A549 (cell line): Measurements from ENCODE around the gene CLCN7. TPM values are rescaled to one million over a fixed set of nuclear protein-coding genes. Genes with fewer than 3 reads are reported as not detected.
A peak's percentile ranks its signal among the peaks of the same experiment; 100 is the strongest.

Experiments used
- ATOH8 ChIP-seq: fragments of 250-450 bp; sonication (Bioruptor Pico); IDR thresholded peaks from 2 replicates; pipeline ENCODE4 v1.5.0; 2020; ENCODE audit warnings: low read depth, mild to moderate bottlenecking, moderate library complexity
- BHLHE40 ChIP-seq: IDR thresholded peaks from 2 replicates; pipeline ENCODE4 v1.6.1; 2012; ENCODE audit warnings: low read depth, low read length, inconsistent platforms
- CBX8 ChIP-seq: fragments of 200-600 bp; sonication (generic); IDR thresholded peaks from 2 replicates; pipeline ENCODE4 v1.6.1; 2016
- CHD2 ChIP-seq: fragments of 150-350 bp; IDR thresholded peaks from 2 replicates; pipeline ENCODE4 v1.6.1; 2014; ENCODE audit warnings: low read length; ENCODE audit not compliant: partially characterized antibody
- CHD4 ChIP-seq: fragments of 200-600 bp; sonication (generic); IDR thresholded peaks from 2 replicates; pipeline ENCODE4 v1.6.1; 2016; ENCODE audit warnings: antibody characterized with exemption, mild to moderate bottlenecking, borderline replicate concordance
- EP300 ChIP-seq, 2 experiments: fragments of >200 bp; sonication (Bioruptor Twin); formaldehyde crosslinking; IDR thresholded peaks; 2 replicates in 1 of 2; 3 replicates in 1 of 2; pipeline ENCODE4 v1.6.1; 2016 to 2017
- GATA3 ChIP-seq: IDR thresholded peaks from 2 replicates; pipeline ENCODE4 v1.6.1; 2012; ENCODE audit warnings: borderline replicate concordance
- HDAC2 ChIP-seq: fragments of 200-600 bp; sonication (generic); IDR thresholded peaks from 2 replicates; pipeline ENCODE4 v1.6.1; 2016
- HOXA7 ChIP-seq: fragments of 250-450 bp; sonication (Bioruptor Pico); IDR thresholded peaks from 2 replicates; pipeline ENCODE4 v1.5.0; 2020; ENCODE audit warnings: mild to moderate bottlenecking, moderate library complexity
- HOXB13 ChIP-seq: fragments of 250-450 bp; sonication (Bioruptor Pico); IDR thresholded peaks from 2 replicates; pipeline ENCODE4 v1.5.0; 2020; ENCODE audit warnings: low read depth, mild to moderate bottlenecking, moderate library complexity
- HOXB5 ChIP-seq: fragments of 250-450 bp; sonication (Bioruptor Pico); IDR thresholded peaks from 2 replicates; pipeline ENCODE4 v1.5.0; 2020; ENCODE audit warnings: mild to moderate bottlenecking, moderate library complexity
- JUN ChIP-seq, 2 experiments: fragments of >200 bp; sonication (Bioruptor Twin); formaldehyde crosslinking; IDR thresholded peaks; 2 replicates in 1 of 2; 3 replicates in 1 of 2; pipeline ENCODE4 v1.6.1; 2016 to 2017
- KDM5A ChIP-seq: fragments of 200-600 bp; sonication (generic); IDR thresholded peaks from 2 replicates; pipeline ENCODE4 v1.6.1; 2016; ENCODE audit warnings: antibody characterized with exemption, mild to moderate bottlenecking
- NFE2L2 ChIP-seq: fragments of 150-350 bp; conservative IDR thresholded peaks from 2 replicates; pipeline ENCODE4 v1.6.1; 2014; ENCODE audit warnings: low read length
- NR3C1 ChIP-seq: fragments of >200 bp; sonication (Bioruptor Twin); formaldehyde crosslinking; IDR thresholded peaks from 3 replicates; pipeline ENCODE4 v1.6.1; 2017
- PBX3 ChIP-seq: IDR thresholded peaks from 2 replicates; pipeline ENCODE4 v1.6.1; 2012
- PHF8 ChIP-seq: fragments of 200-600 bp; sonication (generic); IDR thresholded peaks from 2 replicates; pipeline ENCODE4 v1.6.1; 2016; ENCODE audit warnings: low read depth, mild to moderate bottlenecking, antibody characterized with exemption, moderate library complexity, borderline replicate concordance
- RCOR1 ChIP-seq: fragments of 150-350 bp; IDR thresholded peaks from 2 replicates; pipeline ENCODE4 v1.6.1; 2014; ENCODE audit warnings: antibody characterized with exemption, low read length, low read depth
- TP53 ChIP-seq: fragments of 250-450 bp; sonication (Bioruptor Pico); IDR thresholded peaks from 2 replicates; pipeline ENCODE4 v1.5.0; 2021; ENCODE audit warnings: mild to moderate bottlenecking, moderate library complexity
- ZSCAN20 ChIP-seq: fragments of 250-450 bp; sonication (Bioruptor Pico); IDR thresholded peaks from 2 replicates; pipeline ENCODE4 v1.8.0; 2022; ENCODE audit warnings: mild to moderate bottlenecking, moderate library complexity
- polyA plus RNA-seq, 4 experiments: library from polyadenylated mRNA; depleted of rRNA in 3 of 4; stranded (reverse); fragments of >200 nt; fragmentation: RNase III in 1 of 4; extraction: RNeasy Plus Mini Kit Qiagen cat#74134 plus additional on column Dnase treatment in 1 of 4; gene quantifications; 2 replicates in 3 of 4; 3 replicates in 1 of 4; pipeline ENCODE4 v1.2.3, GENCODE V29; 2011 to 2017
- TF ChIP-seq, protein P1 (sequence below): fragments of >200 bp; sonication (Bioruptor Twin); formaldehyde crosslinking; IDR thresholded peaks from 3 replicates; pipeline ENCODE4 v1.5.1; 2016
- TF ChIP-seq, protein P2 (sequence below): fragments of 150-350 bp; IDR thresholded peaks from 2 replicates; pipeline ENCODE4 v1.6.1; 2014; ENCODE audit warnings: low read depth, mild to moderate bottlenecking, low read length
- TF ChIP-seq, protein P3 (sequence below): fragments of >200 bp; sonication (Bioruptor Twin); formaldehyde crosslinking; IDR thresholded peaks from 3 replicates; pipeline ENCODE4 v1.6.1; 2016

Gene CLCN7
- polyA plus RNA-seq, 2 of the 4 experiments (the other 2 are of a cell fraction), result 17.2 to 69.7 TPM

GRCh38 chr16:1492923-1493745, 18.3 kb upstream of the CLCN7 start, which contains the start of gene TELO2 (continued):
- TF ChIP-seq, protein P1, sequence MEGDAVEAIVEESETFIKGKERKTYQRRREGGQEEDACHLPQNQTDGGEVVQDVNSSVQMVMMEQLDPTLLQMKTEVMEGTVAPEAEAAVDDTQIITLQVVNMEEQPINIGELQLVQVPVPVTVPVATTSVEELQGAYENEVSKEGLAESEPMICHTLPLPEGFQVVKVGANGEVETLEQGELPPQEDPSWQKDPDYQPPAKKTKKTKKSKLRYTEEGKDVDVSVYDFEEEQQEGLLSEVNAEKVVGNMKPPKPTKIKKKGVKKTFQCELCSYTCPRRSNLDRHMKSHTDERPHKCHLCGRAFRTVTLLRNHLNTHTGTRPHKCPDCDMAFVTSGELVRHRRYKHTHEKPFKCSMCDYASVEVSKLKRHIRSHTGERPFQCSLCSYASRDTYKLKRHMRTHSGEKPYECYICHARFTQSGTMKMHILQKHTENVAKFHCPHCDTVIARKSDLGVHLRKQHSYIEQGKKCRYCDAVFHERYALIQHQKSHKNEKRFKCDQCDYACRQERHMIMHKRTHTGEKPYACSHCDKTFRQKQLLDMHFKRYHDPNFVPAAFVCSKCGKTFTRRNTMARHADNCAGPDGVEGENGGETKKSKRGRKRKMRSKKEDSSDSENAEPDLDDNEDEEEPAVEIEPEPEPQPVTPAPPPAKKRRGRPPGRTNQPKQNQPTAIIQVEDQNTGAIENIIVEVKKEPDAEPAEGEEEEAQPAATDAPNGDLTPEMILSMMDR, result no peak
- peak; percentile 94 for TF ChIP-seq TP53 (CRISPR knock-in tag)
- TF ChIP-seq KDM5A, result no peak
- TF ChIP-seq, protein P2, sequence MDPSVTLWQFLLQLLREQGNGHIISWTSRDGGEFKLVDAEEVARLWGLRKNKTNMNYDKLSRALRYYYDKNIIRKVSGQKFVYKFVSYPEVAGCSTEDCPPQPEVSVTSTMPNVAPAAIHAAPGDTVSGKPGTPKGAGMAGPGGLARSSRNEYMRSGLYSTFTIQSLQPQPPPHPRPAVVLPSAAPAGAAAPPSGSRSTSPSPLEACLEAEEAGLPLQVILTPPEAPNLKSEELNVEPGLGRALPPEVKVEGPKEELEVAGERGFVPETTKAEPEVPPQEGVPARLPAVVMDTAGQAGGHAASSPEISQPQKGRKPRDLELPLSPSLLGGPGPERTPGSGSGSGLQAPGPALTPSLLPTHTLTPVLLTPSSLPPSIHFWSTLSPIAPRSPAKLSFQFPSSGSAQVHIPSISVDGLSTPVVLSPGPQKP, result no peak
- TF ChIP-seq GATA3, result no peak
- peak; percentile 55; the same call in 1 of the 2 replicates for TF ChIP-seq ATOH8 (CRISPR knock-in tag)
- no peak for TF ChIP-seq ZSCAN20 (CRISPR knock-in tag)
- TF ChIP-seq BHLHE40, result no peak
- no peak for TF ChIP-seq CBX8
- TF ChIP-seq CHD4, result no peak
- TF ChIP-seq HOXA7 (CRISPR knock-in tag), result peak; percentile 61; the same call in 1 of the 2 replicates
- TF ChIP-seq PBX3, result no peak
- TF ChIP-seq CHD2, result no peak
- TF ChIP-seq HOXB5, result no peak
- TF ChIP-seq RCOR1, result no peak
- TF ChIP-seq PHF8, result peak; percentile 50
- peak; percentile 75; the same call in 1 of the 2 replicates for TF ChIP-seq HOXB13 (CRISPR knock-in tag)
- no peak for TF ChIP-seq NR3C1
- peak; percentile 16 to 74; a peak in 2 of 5 replicates for TF ChIP-seq JUN (IDR thresholded peaks at IDR 0.05)
- TF ChIP-seq EP300 (IDR thresholded peaks at IDR 0.05), result no peak
- no peak for TF ChIP-seq NFE2L2
- no peak for TF ChIP-seq HDAC2
- TF ChIP-seq, protein P3, sequence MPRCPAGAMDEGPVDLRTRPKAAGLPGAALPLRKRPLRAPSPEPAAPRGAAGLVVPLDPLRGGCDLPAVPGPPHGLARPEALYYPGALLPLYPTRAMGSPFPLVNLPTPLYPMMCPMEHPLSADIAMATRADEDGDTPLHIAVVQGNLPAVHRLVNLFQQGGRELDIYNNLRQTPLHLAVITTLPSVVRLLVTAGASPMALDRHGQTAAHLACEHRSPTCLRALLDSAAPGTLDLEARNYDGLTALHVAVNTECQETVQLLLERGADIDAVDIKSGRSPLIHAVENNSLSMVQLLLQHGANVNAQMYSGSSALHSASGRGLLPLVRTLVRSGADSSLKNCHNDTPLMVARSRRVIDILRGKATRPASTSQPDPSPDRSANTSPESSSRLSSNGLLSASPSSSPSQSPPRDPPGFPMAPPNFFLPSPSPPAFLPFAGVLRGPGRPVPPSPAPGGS, result peak; percentile 58; the same call in 2 of the 3 replicates
- TF ChIP-seq, all 56 proteins: peak for 12
